Occipital lobe (tissue), 2 donors: ENCODE data around the gene PKNOX2. TPM values are rescaled to one million over a fixed set of nuclear protein-coding genes. Genes with fewer than 3 reads are reported as not detected.

Source experiments
- DNase-seq: peaks from one replicate; lab custom pipeline; 2025; lab: John Stamatoyannopoulos, UW
- total RNA-seq: library from RNA; depleted of rRNA; stranded (reverse); fragments of >200 nt; gene quantifications from one replicate; pipeline ENCODE4 v1.2.3, GENCODE V29; 2014

PKNOX2 gene
- total RNA-seq, 1 donor from 2014 or later = 5.3 TPM

GRCh38 chr11:125281831-125282595 lies 117.5 kb downstream of the PKNOX2 start:
- no peak for DNase-seq

DNA sequence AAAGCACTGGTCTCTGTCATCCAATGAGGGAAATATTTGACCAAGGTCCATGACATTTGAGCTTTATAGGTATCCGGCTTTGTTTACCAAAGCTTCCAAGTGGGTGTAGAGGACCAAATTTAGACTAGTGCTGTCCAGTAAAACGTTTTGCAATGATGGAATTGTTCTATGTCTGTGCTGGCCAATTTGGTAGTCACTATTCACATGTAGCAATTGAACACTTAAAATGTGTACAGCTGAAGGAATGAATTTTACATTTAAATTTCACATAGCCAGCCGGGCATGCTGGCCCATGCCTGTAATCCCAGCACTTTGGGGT lies 118.0 kb downstream of the PKNOX2 start:
- no peak for DNase-seq

DNA sequence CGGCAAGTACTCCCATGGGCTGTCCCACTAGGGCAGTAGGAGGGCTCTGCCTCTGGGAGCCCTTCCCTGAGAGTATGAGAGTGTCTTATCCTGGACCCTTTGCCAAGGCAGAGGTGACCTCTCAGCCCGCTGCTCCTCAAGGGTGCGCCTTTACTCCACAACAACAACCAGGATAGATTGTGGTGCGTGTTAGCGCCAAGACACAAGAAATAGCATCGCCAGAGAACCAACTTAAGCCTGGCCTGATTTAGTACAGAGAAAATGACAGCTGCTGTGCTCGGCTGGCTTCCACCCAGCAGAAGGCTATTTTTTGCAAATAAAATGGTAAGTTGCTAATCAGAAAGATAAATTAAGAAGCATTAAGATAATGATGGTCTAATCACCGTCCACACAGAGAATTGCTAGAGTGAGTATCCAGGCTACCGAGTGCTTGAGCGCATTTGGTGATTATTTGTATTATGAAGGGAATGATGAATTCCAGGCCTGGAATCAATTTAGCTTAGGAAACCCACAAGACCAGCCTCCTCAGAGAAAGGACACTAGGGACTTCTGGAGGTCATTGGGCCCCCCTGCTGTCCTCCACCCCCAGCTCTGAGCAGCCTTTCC lies 119.8 kb downstream of the PKNOX2 start:
- no peak for DNase-seq

DNA sequence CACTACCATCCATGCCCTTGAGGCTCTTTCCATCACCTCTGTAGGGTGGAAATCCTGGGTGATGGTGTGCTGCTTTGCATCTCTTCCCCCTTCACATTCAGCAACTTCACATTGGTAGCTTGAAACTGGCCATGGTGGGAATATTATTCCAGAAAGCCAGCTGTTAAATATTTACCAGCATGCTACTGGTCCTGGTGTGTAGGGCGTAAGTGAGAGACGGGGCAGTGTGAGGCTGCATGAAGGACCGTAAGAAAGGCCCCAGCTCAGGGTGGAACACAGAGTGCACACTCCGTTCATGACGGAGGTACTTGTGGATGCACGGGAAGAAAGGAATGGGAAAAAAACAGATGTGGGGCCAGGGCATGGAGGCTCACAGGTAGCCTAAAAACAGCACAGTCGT lies 121.3 kb downstream of the PKNOX2 start:
- DNase-seq = no peak

DNA sequence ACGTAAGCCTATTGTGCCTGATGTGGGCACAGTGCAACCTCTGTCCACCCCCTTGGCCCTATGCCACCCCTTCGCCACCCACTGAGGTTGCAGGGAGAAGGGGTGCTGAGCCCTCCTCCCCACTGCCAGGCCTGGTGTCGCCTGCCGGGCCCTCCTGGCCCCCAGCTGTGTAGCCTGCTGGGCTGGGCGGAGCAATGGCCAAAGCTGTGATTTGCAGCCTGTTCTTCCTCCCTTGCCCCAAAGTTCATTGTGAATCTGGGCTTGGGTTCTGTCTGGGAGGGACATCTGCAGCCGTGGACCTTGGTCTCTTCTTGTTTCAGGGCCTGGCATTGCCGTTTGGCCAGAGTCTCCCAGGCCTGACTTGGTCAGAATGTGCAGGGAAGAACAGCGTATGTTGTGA lies 121.9 kb downstream of the PKNOX2 start:
- DNase-seq = no peak

DNA sequence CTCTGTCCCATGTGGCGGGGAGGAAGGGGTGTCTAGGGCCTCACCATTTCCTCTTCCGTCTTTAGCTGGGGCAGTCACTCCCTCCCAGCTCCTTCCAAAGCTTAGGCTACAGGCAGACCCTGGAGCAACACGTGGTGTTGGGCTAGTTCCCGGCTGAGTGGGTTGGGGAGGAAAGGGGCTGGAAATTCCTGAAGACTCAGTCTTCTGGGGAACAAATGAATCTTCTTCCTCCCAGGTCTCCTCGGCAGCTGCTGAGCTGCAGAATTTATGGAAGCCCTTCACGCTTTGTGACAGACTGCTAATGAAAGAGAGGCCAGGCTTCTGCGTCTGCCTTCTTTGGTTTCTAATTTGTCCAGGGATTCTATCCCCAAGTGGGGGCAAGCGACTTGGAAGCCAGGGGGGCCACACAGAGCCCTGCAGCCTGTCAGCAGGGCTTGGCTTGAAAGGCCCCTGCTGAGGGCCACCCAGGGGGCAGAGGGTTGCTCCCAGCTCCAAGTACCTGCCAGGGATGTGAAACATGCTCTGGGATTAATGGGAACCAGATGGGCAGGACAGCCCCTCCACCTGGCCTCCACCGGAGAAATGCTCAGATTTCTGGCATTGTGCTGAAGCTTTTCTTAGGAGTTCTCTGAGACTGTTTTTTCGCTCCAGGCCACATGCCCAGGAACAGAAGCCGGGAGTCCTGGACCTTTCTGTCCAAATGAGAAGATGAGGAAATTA lies 123.1 kb downstream of the PKNOX2 start:
- no peak for DNase-seq

DNA sequence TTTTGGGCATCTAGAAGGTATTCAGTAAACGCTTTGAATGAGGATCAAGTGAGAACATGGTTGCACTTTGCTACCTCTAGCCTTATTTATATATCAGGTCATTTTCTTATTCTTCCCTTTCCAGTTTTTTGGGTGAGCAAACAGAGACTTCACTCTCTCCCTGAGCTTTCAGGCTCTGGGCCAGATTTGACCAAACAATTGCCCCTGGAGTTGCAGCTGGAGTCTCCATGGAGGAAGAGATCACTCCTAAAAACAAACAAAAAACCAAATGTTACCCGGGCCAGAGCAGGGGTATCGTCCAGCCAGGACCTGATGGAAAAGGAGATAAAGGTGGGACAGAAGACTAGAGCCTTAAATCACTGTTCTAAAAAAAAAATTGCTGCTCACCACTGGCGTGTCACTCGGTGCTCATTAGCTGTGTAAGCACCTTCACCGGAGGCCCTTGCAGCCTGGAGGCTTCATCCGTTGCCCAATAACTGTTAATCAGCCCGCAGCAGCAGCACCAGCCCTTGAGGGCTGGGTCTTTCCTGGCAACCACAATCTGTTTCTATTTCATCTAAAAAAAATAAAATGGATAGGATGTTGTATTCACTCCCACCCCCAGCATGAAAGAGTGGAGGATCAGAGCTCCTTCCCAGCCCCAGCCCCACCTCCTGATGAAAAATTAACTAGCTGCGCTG lies 125.0 kb downstream of the PKNOX2 start:
- no peak for DNase-seq

DNA sequence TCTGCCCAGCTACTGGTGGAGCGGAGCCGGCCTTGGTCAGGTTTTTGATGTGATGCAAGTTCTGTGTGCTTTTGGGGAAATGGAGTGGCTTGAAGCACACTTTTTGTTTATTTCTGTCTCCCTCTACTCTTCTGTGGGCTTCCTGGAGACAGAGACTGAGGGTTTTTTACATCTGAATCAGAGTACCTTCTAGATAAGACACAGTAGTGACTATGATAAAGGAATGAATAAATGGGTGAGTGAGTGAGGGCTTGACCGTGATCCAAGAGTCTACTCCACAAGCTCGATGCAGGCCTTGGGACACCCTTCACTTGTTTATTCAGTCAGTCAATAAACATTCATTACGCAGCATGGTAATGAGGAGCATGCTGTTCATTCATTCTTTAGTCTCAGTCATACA lies 125.7 kb downstream of the PKNOX2 start:
- no peak for DNase-seq

DNA sequence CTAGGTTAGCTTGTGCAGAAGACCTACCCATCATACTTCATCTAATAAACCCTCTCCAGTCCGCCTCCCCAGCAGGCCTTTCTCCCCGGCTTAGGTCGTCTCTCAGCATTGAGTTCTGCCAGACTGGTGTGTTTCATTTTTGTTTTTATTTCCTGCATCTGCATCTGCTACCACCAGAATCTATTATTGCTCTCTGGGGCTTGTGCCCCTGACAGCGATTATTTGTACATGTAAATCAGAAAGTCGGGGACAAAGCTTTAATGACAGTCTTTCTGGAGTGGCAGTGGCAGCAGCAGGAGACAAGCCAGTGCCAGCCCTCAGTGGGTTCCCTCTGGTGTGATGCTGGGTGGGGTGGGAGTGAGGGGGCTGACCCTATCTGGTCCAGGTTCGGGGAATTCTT lies 127.5 kb downstream of the PKNOX2 start:
- DNase-seq = no peak

DNA sequence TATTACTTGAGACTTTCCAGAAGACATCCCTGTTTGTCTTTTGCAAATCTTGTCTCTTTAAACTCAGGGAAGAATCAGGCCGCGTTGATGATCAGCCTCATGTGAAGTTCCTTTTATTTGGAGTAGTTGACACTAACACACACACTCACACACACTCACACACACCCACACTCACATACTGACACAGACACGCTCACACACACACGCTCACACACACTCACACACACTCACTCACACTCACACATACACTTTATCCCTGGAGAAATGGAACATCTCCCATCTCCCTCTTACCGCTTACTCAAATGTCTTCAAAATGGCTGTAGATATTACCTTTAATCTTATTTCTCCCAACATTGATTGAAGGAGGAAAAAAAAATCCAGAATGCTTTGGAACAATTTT lies 129.0 kb downstream of the PKNOX2 start:
- DNase-seq = no peak

- DNase-seq = no peak
Observed at GRCh38 chr11:125295931-125296330, 131.4 kb downstream of the PKNOX2 start.

- no peak for DNase-seq
Observed at GRCh38 chr11:125297346-125297915, 132.9 kb downstream of the PKNOX2 start.

- DNase-seq = no peak
Observed at GRCh38 chr11:125299061-125299615, 134.6 kb downstream of the PKNOX2 start.

DNA sequence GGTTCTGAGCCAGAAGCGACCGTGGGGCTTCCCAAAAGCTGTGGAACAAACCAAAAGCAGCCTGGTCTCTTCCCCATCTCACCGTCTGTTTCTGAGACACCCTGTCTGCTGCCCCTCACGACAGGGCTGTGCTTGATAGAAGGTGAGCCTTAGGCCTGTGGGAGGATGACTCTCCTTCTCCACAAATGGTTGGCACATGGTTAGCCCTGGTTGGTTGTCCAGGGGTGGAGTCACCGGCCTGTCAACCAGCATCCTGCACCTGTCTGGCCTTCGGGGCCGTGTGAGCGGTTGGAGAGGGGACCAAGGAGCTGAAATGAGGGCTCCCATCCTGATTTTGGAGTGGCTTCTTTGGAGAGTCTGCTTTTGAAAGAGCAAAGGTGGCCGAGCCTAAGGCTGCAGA lies 135.3 kb downstream of the PKNOX2 start:
- no peak for DNase-seq

- no peak for DNase-seq
Observed at GRCh38 chr11:125300791-125301218, 136.3 kb downstream of the PKNOX2 start.

DNA sequence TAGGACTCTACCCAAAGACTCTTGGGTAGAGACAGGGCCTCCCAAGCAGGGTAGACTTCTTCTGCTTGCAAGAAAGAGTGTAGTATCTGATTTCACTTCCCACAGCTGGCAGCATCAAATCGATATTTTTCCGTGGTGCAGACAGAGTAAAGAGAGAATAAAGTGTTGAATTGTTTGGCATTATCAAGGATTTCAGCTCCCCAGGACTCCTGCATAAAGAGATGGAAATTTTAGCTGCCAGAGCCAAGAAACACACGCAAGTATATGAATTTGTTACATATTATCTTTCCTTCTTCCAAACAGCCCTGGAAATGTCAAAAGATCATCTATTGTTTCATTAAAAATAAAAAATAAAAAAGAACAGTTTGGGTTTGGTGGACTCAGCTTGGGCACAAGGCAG lies 136.8 kb downstream of the PKNOX2 start:
- DNase-seq = no peak

DNA sequence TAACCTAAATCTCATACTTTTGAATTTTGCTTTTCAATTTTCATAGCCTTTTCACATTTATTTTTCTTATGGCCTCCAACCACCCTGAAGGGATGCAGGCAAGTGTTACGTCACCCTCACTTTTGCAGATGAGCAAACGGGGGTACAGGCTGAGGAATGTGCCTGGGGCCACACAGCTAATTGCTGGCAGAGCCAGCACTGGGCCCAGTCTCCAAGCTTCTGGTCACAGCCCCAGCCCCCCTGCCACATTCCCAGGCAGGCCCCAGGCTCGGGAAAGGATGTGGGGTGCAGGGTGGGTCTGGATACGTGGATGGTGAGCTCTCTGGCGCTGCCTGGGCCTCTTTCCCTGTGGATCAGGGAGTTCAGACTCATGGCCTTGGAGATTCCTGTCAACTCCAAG lies 138.6 kb downstream of the PKNOX2 start:
- DNase-seq = no peak

GRCh38 chr11:125303694-125304093 lies 139.1 kb downstream of the PKNOX2 start:
- DNase-seq = no peak

DNA sequence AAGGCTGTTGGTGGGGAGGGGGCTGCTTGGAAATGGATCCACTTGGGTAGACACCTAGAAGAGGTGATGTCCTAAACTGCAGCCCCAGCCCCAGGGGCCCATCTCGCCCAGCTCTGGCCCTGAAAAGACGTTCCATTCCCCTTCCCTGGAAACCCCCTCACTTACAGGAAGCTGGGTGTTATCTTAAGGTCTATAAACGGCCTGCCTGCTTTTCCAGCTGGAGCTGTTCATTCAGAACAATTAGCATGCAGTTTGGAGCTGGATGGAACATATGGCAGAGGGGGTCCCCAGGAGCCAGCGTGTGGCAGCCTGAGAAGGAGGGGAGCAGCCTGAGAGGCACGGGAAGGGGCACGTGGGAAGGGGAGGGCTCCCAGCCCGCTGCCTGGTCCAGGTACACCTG lies 139.6 kb downstream of the PKNOX2 start:
- no peak for DNase-seq

DNA sequence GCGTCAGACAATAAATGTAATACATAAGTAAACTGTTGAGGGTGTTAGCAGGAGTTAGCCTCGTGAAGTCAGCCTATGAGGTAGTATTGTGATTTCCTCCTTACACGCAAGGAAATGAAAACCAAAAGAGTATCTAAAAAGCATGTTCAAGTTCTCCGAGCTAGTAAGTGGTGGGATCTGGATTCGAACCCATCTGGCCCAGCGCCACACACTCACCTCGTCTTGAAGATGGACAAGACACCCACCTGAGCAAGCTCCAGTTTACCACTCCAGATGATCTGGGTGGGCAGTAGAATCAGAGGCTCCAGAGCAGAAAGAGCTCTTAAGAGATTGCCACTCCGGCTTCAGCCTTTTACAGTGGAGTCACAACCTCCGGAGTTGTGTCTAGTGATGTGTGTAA lies 140.3 kb downstream of the PKNOX2 start:
- no peak for DNase-seq

GRCh38 chr11:125305345-125305744 lies 140.8 kb downstream of the PKNOX2 start:
- no peak for DNase-seq

GRCh38 chr11:125306476-125306875 lies 141.9 kb downstream of the PKNOX2 start:
- DNase-seq = no peak
